GM18867 (cell line): ENCODE data around the gene GLRX5.

Source experiments
- ATAC-seq: cut with Tn5 transposase; IDR thresholded peaks from one replicate; pipeline ENCODE4 v1.9.1; 2021; ENCODE audit warnings: mild to moderate bottlenecking, moderate library complexity; ENCODE audit not compliant: unreplicated experiment

Gene GLRX5

DNA sequence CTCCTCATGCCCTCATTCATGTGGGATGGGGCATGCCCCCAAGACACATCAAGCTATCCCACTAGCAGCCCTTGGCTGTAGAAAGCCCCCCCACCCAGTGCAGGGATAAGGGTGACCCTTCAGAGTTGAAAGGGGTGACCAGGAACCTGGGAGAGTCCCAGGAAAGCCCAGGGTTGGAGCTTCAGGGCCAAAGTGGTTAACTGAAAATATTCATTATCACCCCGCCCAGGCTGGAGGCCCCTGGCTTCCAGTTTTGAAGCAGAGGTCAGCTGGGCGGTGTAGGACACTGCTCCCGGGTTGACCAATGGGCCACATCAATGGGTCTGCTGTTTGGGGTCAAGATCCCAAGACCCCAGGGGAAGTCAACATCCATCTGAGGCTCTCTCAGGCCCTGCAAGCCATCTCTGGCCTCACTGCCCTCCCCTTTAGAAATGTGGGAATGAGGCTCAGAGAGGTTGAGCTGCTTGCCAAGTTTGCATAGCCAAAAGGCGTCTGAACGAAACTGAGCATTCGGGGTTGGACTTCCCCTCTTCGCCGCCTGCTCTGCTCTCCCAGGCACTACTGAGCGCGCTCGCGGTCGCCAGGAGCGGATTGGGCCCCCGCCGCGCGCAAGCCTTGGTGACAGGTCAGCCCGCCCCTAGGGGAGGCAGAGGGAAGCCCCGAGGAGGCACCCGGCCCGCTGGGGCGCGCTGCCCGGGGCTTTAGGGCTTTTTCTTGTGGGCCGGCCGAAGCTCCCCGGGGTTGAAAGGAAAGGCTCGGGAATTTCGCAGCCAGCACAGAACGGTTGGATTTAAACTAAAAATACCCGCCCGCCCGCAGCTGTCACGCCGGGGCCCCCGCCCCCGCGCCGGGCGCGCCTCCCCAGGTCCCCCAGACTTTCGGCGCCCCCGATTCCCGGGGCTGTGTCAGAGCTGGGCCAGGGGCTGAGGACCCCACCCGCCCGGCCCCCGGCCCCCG is 19.0 kb upstream of the GLRX5 start:
- peak; percentile 75 for ATAC-seq

DNA sequence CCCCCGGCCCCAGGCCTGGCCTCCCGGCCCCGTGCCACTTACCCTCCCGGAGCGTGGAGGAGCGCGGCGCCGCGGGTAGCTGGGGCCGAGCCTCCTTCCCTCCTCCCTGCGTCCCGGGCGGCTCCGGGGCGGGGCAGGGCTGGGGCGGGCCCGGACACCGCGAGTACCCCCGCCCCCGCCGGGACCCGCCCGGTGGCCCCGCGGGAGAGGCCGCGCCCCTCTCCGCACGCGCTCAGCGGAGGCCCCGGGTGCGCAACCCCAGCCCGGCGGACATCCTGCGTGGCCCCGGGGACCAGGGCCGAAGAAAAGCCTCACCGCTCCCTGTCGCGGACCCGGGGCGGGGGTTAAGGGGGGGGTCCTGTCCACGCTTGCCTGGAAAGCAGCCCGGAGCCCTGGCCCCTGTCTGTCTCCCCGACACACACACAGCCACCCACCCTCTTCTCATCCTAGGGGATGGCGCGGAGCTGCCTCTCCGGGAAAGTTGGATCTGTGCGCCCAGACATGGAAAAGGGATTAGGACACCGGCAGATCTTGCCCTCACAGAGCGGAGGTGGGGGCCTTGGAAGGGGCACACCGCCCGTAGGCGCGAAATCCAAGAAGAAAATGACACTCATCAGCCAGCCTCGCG is 18.2 kb upstream of the GLRX5 start, which contains the start of gene SYNE3:
Gene SYNE3, minus strand, starts transcription at position 97 of the 628 bp plus-strand sequence. CDS start 40,829 bp downstream, outside the sequence.
- peak; percentile 38 for ATAC-seq

DNA sequence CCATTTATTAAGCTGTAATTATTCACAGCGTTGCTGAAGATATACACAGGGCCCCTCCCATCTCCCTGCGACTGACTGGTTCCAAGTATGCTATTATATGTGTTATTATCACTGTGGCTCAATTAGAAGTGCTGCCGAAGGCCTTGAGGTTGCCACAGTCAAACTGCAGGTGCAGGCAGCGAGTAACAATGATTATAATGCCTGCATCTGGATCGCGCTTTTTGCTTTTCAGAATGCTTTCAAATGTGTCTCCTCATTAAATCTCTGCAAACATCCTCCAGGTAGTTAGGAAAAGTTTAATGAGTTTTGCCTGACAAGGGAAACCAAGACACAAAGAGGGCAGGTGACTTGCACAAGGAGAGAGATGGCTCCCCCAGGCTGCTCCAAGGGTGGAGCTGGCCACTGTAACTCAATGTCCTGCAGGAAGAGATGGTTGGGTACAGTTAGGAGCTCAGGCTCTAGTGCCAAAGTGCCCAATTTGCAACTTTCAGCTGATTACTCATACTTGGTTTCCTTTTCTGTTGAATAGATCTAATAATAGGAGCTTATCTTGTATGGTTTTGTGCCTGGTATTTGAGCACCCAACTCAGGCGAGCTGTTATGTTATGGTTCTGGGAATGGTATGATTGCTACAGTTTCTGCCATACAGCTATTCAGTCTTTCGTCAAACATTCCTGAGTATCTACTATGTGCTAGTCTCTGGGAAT is 16.7 kb upstream of the GLRX5 start:
- no peak for ATAC-seq

DNA sequence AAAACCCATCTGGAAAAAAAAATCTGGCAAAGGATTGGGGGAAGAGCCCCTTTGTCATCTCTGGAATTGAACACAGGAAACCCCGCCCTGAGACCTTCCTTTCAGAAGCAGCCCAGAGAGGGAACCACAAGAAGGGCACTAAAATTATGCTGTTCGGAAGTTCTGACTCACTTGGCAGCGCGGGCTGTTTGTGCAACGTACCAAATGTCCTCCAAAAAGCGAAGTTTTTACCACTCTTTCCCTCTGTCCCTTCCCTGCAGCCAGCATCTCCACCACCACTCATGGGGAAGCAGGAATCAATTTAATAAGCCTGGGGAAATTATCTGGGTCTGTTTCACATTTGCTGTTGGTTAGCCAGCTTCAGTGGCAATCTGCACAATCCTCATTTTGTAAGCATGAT is 15.2 kb upstream of the GLRX5 start:
- ATAC-seq = no peak

DNA sequence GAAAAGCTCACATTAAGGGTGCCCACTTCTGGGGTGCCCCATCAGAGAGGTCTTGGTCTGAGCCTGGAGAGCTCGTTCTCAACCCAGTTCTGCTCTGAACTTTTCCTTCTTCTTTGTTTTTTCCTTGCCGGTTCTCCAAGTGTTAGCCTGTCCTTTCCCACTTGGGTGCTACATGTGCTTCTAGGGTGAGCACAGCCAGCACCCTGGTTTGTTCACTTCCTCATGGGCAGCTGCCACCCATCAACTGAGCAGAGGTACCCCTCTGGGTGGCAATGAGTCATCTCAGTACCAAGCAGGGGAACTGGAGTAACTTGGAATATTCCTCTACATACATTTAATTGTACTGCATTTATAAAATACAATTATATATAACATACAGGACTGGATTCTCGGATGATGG is 14.5 kb upstream of the GLRX5 start:
- no peak for ATAC-seq

DNA sequence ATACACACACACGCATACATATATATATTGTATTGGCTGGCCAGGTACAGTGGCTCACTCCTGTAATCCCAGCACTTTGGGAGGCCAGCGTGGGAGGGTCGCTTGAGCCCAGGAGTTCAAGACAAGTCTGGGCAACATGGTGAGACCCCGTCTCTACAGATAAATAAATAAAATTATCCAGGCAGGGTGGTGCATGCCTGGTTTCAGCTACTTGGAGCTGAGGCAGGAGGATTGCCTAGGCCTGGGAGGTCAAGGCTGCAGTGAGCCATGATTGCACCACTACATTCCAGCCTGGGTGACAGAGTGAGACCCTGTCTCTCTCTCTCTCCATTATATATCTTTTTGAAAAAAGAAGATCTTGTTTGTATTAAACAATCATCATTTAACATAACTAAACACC is 13.8 kb upstream of the GLRX5 start:
- ATAC-seq = no peak

DNA sequence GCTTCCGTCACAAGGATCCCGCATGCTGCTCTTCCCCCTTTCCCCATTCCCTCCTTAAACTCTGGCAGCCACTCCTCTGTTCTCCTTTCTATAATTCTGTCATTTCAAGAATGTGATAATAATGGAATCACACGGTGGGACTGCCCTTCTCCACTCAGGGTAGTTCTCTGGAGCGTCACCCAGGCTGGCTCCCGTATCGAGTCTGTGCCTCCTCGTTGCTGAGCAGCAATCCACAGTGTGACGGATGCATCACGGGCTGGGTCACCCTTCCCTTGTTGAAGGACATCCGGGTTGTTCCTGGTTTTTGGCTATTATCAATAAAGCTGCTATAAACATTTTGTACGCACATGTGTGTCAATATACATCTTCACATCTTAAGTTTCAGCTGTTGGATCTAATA is 12.7 kb upstream of the GLRX5 start:
- no peak for ATAC-seq

DNA sequence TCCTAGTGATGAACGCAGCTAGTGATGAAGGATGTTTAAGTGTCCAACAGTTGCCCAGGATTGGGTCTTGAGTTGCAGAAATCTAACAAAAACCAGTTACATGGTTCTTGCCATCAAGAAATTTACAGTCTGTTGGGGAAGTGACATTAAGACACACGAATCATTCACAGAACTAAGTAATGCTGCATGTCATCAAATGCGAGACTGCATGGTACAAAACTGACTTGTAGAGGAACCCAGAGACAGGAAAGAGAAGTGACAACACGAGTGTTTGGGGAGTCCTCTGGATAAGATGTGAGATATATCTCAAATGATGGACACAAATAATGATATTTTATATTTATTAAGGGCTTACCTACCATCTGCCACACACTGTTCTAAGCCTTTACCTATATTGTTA is 12.3 kb upstream of the GLRX5 start:
- no peak for ATAC-seq

DNA sequence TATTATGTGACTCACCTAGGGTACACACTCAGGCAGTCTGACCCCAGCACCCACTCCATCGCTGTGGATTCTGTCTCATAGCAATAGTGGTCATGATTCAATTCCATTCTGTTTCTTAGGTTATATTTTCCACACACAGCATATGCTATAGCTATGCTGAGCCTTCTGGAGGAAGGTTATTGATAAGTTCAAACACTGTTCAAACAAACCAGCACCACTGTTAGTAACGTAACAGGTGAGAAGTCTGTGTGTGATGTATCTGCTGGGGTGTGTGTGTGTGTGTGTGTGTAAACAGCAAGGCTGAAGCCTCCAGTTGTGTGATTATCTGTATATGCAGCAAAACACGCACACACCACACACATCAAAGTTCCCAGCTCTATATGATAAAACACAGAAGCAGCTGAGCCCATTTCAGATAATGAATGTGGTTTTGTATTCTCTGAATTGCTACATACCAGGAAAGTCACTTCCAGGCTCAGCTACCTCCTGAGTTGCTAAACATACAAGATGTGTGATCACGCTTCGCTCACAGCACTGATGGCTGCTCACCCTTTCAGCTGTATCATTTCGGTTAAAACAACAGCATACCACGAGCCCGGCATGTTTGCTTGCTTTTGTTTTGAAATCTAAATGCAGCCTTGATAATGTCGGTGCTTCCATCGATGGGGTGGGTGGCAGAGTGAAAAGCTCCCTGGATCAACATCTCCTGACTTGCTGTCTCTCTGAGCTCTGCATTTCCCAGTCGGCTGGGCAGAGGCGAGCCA is 11.6 kb upstream of the GLRX5 start:
- ATAC-seq = no peak

DNA sequence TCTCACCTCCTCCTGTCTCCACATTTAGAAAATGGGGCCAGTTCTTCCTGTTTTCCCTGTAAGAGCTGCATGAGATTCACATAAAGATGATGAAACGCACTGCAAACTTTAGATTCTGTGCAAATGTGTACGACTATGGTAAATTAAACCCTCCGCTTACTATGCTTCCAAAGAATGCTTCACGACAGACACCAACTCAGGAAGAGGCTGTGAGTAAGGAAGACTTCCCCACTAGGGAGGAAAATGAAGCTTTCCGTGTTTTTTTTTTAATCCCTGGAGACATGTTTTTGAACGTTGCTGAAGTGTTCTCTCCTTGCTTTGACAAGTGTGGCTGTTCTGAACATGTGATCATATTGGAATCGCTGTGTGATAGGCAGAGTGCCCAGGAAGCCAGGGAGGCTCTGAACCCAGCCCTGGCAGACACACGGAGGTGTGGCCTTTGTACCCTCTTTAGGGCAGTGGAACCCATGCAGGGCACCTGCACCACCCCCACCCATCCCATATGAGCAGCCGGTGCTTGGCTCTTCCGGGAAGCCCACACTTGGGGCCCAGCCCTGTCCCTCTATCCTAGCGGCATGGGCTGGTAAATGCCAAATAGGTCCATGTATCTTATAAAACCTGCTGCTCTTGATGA is 10.9 kb upstream of the GLRX5 start:
- no peak for ATAC-seq

DNA sequence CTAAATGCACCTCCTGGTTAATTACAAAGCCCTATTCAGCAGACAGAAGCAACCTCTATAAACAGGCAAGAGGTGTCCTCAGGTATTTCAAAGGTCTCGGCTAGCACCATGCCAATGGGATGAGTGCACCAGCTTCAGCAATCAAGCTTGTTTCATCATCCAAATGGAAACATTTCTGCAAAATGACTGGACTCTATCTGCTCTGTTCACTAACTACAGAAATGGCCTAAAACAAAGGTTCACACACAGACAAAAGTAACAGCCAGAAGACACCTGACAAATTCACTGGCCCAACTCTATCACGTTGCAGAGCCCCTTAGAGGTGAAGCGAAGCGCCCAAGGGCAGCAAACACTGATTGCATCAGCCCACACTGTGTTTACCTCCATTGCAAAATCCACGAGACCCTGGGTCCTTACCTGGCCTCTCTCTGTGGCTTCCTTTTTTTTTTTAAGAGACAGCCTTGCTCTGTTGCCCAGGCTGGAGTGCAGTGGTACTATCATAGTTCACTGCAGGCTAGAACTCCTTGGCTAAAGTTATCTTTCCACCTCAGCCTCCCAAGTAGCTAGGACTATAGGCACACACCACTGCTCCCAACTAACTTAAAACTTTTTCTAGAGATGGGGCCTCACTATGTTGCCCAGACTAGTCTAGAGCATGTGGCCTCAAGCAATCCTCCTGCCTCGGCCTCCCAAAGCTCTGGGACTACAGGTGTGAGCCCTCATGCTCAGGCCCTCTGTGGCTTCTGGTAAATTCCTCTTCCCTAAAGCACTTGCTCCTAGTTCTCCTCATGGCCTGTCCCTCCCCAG is 9.9 kb upstream of the GLRX5 start:
- ATAC-seq = no peak

DNA sequence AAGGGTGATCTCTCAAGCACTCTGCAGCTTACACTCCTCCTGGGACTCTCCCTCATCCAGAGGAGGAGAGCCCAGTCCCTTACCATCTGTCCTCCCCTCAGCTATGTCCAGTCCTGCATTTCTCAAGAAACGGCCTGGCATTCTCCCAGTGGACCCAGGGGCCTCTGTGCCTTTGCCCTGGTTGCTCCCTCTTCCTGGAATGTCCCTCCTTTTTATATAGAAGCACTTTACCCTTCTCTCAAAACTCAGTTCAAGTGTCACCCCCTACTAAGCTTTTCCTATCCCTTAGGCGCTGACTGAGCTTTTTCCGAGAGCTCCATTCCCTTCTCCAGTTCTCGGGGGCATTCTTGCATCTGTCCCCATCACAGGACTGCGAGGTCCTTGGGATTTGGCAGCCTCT is 8.9 kb upstream of the GLRX5 start:
- ATAC-seq = no peak

DNA sequence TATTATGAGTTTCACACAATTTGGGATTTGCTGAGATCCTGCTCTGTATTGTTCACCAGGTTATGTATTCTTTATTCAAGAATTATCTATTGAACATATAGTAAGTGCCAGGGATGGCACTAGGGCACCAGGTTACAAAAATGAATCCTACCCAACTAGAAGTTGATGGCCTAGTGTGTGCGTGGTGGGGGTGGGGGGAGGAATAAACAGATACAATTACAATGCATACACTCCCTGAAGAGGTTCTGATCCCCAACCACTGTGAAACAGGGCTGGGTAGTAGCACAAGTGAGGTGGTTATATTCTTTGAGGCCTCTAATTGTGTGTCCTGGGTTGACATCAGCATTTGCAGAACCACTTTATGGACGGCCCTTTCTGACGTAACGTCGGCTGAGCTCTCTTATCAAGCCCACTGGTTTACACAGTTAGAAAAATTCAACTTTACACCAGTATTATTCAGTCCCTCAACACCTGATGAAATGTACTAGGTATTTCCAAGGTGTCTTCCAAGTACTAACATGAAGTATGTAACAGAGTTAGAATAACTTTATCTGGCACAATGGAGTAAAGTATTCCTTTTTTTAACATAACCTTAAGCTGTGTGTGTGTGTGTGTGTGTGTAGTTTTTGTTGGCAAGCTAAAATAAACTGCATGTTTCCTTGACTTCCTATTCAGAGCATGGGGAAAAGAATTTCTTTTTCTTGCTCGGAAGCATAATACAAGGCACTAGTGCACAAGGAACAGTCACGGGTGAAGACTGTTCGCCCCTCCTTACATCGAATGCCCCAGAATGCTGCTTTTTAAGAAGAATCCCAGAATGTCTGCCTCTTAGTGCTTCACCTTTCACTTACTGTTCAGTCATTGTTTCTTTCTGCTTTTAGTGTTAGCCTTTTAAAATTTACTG is 8.1 kb upstream of the GLRX5 start:
- ATAC-seq = no peak

DNA sequence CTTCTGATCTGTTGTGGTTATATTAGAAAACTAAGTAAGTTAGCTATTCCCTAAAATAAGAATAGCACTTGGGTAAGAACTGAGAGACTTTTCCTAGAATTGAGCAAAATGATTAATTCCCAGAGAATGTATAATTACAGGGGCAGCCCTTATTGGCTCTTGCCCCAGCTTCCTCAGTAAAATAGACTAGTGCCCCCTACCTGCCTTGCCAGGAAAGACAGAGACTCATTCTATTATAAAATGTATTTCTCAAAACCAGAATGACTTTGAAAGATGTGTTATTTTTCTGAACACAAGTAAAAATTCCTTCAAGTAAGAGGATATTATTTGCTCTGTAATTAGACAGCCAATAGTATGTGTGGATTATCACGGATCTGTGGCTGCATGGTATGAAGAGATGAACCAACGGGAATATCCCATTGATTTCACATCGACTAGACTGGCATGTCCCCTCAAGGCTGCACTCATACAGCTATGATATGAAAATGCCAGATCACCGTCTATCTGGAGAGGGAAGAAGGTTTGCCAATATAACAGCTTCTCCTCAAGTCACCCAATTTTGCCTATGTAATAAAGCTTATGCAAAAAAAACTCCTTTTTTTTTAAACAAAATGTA is 7.4 kb upstream of the GLRX5 start:
- ATAC-seq = peak; percentile 41

DNA sequence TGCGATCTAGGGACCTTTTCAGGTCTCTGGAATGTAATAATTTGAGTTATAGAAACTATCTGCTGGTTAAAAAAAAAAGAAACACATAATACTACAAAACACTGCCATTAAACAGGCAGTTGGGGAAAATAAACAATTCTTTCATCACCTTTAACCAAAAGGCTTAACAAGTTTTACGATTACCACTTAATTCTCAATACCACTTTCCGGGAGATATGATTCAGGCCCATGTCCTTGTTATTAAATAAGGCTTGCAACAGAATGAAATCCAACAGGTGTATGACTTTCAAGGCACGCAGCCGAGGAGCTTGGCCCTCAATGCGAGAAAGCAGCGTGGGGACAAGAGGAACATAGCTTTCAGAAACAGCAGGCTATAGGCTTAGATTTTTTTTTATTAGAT is 5.6 kb upstream of the GLRX5 start:
- no peak for ATAC-seq

DNA sequence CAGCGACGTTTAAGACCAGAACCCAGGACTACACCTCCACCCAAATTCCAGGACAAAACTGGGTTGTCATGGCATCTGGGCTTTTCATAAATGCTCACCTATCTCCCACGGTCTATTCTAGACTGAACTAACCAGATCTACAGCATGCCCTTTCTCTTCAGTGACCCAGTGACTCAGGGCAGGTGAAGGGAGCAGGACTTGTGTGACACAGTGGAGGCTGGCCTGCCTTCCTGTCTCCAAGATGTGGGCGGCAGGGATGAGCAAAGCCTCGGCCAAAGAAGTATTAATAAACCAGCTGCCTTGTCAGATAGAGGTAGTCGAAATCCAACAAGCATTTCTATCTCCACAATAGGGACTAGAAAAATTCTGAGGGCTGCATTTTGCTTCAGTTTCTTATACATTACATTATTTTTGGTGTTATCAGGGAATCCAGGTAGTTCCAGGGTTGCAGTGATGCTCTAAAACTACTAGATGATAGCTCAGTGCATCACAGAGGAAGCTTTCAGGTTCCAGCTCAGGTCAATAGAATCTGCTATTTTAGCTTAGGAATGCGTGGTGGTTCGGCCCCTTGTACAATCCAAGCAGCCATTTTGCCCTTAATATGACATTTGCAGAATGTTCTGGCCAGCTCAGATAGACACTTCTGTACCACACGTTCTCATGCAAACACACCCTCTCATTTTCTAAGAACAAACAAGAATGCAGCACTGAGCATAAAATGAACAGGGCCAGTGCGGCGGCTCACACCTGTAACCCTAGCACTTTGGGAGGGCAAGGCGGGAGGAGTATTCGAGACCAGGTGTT is 4.2 kb upstream of the GLRX5 start:
- no peak for ATAC-seq

DNA sequence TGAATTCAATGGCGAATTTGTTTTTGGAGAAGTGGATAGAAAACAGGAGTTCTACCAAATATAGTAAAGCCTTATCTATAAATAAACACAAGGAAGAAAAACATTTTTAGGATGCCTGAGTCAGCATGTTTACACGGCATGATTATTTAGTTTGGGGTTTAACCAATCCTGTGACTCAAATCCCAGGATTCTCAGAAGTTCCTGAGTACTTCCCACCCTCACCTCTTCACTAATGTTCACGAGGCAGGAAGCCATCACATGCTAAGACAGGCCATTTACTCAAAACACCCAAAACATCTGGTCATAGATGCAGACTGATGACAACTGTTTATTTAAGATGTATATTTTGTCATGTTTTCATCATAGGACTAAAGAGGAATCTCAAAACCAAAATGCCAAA is 3.4 kb upstream of the GLRX5 start:
- ATAC-seq = no peak
